Neural crest cell (in vitro differentiated cells): ENCODE results near the gene AVEN. TPM values are rescaled to one million over a fixed set of nuclear protein-coding genes. Genes with fewer than 3 reads are reported as not detected.

Source experiments
- DNase-seq: peaks from one replicate; pipeline ENCODE4 v3.0.0; 2021; ENCODE audit warnings: low read depth, mixed read lengths, low spot score
- H3K27ac Mint-ChIP-seq: one replicate; pipeline ENCODE4 v1.8.0; 2021; ENCODE audit warnings: mild to moderate bottlenecking, mixed read lengths; ENCODE audit not compliant: unreplicated experiment
- H3K27me3 Mint-ChIP-seq: 2 replicates; pipeline ENCODE4 v1.8.0; 2021; ENCODE audit warnings: low read depth, mild to moderate bottlenecking, mixed read lengths
- H3K36me3 Mint-ChIP-seq: 2 replicates; pipeline ENCODE4 v1.8.0; 2021; ENCODE audit warnings: low read depth, mild to moderate bottlenecking, mixed read lengths
- H3K4me1 Mint-ChIP-seq: 2 replicates; pipeline ENCODE4 v1.8.0; 2021; ENCODE audit warnings: mixed read lengths
- H3K4me3 Mint-ChIP-seq: one replicate; pipeline ENCODE4 v1.8.0; 2021; ENCODE audit warnings: mild to moderate bottlenecking, mixed read lengths
- H3K9me3 Mint-ChIP-seq: 2 replicates; pipeline ENCODE4 v1.8.0; 2021; ENCODE audit warnings: mixed read lengths
- CTCF ChIP-seq: fragments of 200-600 bp; sonication (generic); conservative IDR thresholded peaks from 2 replicates; pipeline ENCODE4 v1.5.0; 2021; ENCODE audit warnings: antibody characterized with exemption, mild to moderate bottlenecking
- total RNA-seq: library from RNA; stranded (reverse); gene quantifications from 2 replicates; pipeline ENCODE4 v1.2.1, GENCODE V29; 2021

Gene AVEN
- total RNA-seq, 1 donor from 2014 or later, result 15.0 TPM

- no peaks in the 10 kb centered on the region for H3K27me3 Mint-ChIP-seq
- TF ChIP-seq CTCF, result no peak
- no peaks in the 10 kb centered on the region for H3K36me3 Mint-ChIP-seq
- no peak overlapping the region for H3K4me3 Mint-ChIP-seq
- no peaks in the 10 kb centered on the region for H3K4me1 Mint-ChIP-seq
- no peak overlapping the region for H3K27ac Mint-ChIP-seq
- no peaks in the 10 kb centered on the region for H3K9me3 Mint-ChIP-seq
- DNase-seq, result no peak
These were observed 126.7 kb downstream of the AVEN start for GRCh38 chr15:33912326-33912725.

- Mint-ChIP-seq H3K4me3 (no peak overlapping the region), H3K27me3 (no peaks in the 10 kb centered on the region), H3K9me3 (no peaks in the 10 kb centered on the region), H3K4me1 (no peaks in the 10 kb centered on the region), H3K36me3 (no peaks in the 10 kb centered on the region), H3K27ac (no peak overlapping the region)
- DNase-seq, result no peak
- no peak for TF ChIP-seq CTCF
These were observed 128.3 kb downstream of the AVEN start for GRCh38 chr15:33910741-33911140.

DNA sequence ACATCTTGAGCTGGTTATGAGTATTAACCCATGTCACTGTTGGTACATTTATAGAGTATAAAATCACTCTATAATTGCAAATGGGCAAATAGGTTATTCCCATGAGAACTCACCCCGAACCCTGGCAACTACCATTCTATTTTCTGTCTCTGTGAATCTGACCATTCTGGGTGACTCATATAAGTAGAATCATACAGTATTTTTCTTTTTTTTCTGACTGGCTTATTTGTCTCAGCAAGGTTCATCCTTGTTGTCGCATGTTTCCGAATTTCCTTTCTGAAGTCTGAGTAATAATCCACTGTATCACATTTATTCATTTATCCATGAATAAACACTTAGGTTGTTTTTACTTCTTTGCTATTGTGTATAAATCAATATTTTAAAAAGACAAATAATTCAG lies 130.6 kb downstream of the AVEN start:
- DNase-seq, result no peak
- Mint-ChIP-seq H3K36me3 (no peaks in the 10 kb centered on the region), H3K4me1 (no peaks in the 10 kb centered on the region), H3K27ac (no peak overlapping the region), H3K9me3 (no peaks in the 10 kb centered on the region), H3K27me3 (no peaks in the 10 kb centered on the region), H3K4me3 (no peak overlapping the region)
- TF ChIP-seq CTCF, result no peak

GRCh38 chr15:33907326-33907725 lies 131.7 kb downstream of the AVEN start:
- Mint-ChIP-seq H3K9me3 (no peaks in the 10 kb centered on the region), H3K36me3 (no peaks in the 10 kb centered on the region), H3K4me1 (no peaks in the 10 kb centered on the region), H3K27me3 (no peaks in the 10 kb centered on the region), H3K4me3 (no peak overlapping the region), H3K27ac (no peak overlapping the region)
- no peak for DNase-seq
- no peak for TF ChIP-seq CTCF

GRCh38 chr15:33903661-33904060 lies 135.3 kb downstream of the AVEN start:
- H3K4me3 Mint-ChIP-seq, result no peak overlapping the region
- H3K27ac Mint-ChIP-seq, result no peak overlapping the region
- H3K36me3 Mint-ChIP-seq, result no peaks in the 10 kb centered on the region
- H3K27me3 Mint-ChIP-seq, result no peaks in the 10 kb centered on the region
- no peaks in the 10 kb centered on the region for H3K9me3 Mint-ChIP-seq
- no peaks in the 10 kb centered on the region for H3K4me1 Mint-ChIP-seq
- no peak for DNase-seq
- TF ChIP-seq CTCF, result no peak

- H3K27me3 Mint-ChIP-seq, result no peaks in the 10 kb centered on the region
- no peak for TF ChIP-seq CTCF
- DNase-seq, result no peak
- no peak overlapping the region for H3K4me3 Mint-ChIP-seq
- H3K27ac Mint-ChIP-seq, result no peak overlapping the region
- H3K36me3 Mint-ChIP-seq, result no peaks in the 10 kb centered on the region
- H3K4me1 Mint-ChIP-seq, result no peaks in the 10 kb centered on the region
- H3K9me3 Mint-ChIP-seq, result no peaks in the 10 kb centered on the region
These were observed 137.0 kb downstream of the AVEN start for GRCh38 chr15:33902043-33902442.
